ENCODE data around the gene ST3GAL2.
A peak's percentile ranks its signal among the peaks of the same experiment; 100 is the strongest.

Gene ST3GAL2

DNA sequence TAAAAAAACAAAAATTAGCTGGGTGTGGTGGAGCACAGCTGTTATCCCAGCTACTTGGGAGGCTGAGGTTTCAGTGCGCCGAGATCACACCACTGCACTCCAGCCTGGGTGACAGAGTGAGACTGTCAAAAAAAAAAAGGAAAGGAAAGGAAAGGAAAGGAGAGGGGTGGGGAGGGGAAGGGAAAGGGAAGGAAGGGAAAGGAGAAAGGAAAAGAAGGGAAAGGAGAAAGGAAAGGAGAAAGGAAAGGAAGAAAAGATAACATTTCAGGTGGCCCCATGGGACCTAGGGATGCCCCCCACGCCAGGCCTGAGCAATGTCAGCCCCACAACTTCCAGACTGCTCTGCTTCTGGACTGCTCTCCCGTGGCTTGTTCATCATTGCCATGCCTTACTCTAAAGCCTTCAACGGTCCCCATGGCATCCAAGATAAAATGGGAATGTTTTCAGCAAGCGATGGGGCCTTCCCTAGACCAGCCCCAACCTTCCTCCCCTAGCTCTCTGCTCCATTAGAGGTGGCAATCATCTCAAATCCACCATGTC is 55.4 kb downstream of the ST3GAL2 start:
- Histone ChIP-seq H2AFZ (ENCODE audit: low read depth, low read length, severe bottlenecking) (no peak overlapping the region), H3K4me3 (ENCODE audit: insufficient read depth, low read length, poor library complexity, severe bottlenecking) (no peak overlapping the region), H3K9ac (ENCODE audit: low read length) (no peak overlapping the region), H3F3A (ENCODE audit: insufficient read depth) (peaks cover 24% of the 10 kb centered on the region), H3K9me2 (replicated peaks; ENCODE audit: insufficient read depth, low read length) (no peaks in the 10 kb centered on the region), H4K20me1 (ENCODE audit: low read depth, low read length) (no peaks in the 10 kb centered on the region), H3K27me3 (ENCODE audit: low read length) (no peaks in the 10 kb centered on the region), H3K79me2 (ENCODE audit: insufficient read depth, low read length) (peaks cover 24% of the 10 kb centered on the region), H3K9me3 (ENCODE audit: insufficient read depth, low read length) (no peaks in the 10 kb centered on the region), H3K27ac (ENCODE audit: low read depth, low read length) (no peak overlapping the region), H3K4me2 (ENCODE audit: low read depth, low read length, poor library complexity, severe bottlenecking) (no peak overlapping the region), H3K36me3 (ENCODE audit: low read length) (no peaks in the 10 kb centered on the region)
- TF ChIP-seq EZH2phosphoT487 (conservative IDR thresholded peaks at IDR 0.05; ENCODE audit: low read length) (no peak), CTCF (IDR thresholded peaks at IDR 0.05; ENCODE audit: insufficient read depth, low read length, poor library complexity, severe bottlenecking) (no peak)

DNA sequence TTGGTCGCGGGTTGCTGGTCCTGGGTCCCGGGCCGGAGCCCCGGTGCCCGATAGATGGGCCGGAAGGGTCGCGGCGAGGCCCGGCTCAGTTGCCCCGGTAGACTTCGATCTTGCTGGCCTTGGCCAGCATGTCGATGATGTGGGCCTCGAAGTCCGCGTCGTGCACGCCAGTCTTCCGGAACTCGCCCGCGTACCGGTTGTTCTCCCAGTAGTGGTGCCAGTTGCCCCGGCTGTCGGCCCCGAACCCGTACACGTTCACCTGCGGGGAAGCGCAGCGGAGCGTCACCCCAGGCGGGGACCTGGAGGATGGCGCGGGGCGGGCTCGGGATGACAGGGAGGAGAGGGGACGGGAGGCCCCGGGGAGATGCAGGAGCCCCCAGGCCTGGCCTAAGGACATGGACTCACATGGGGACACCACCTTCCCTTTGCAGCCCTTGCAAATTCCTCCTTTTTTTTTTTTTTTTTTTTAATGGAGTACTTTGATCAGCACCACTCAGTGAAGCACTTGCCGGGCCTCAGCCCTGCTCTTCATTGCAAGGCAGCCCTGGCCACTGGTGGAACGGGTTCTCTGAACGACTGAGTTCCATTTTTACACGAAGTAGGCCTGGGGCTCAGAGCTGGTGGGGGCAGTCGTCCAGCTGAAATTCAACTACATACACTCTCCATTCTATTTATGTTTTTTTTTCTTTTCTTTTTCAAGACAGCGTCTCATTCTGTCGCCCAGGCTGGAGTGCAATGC is 57.1 kb downstream of the ST3GAL2 start:
- Histone ChIP-seq H2AFZ (ENCODE audit: low read depth, low read length, severe bottlenecking) (peak overlapping the region; percentile 72), H4K20me1 (ENCODE audit: low read depth, low read length) (no peaks in the 10 kb centered on the region), H3K9me2 (replicated peaks; ENCODE audit: insufficient read depth, low read length) (no peaks in the 10 kb centered on the region), H3K79me2 (ENCODE audit: insufficient read depth, low read length) (peaks cover 24% of the 10 kb centered on the region), H3K9me3 (ENCODE audit: insufficient read depth, low read length) (no peaks in the 10 kb centered on the region), H3K9ac (ENCODE audit: low read length) (peak overlapping the region; percentile 86), H3K4me2 (ENCODE audit: low read depth, low read length, poor library complexity, severe bottlenecking) (peak overlapping the region; percentile 98), H3K27me3 (ENCODE audit: low read length) (no peaks in the 10 kb centered on the region), H3F3A (ENCODE audit: insufficient read depth) (peaks cover 27% of the 10 kb centered on the region), H3K27ac (ENCODE audit: low read depth, low read length) (peak overlapping the region; percentile 34), H3K36me3 (ENCODE audit: low read length) (no peaks in the 10 kb centered on the region; the same call in 1 of the 2 replicates), H3K4me3 (ENCODE audit: insufficient read depth, low read length, poor library complexity, severe bottlenecking) (peak overlapping the region; percentile 49)
- TF ChIP-seq EZH2phosphoT487 (conservative IDR thresholded peaks at IDR 0.05; ENCODE audit: low read length) (no peak), CTCF (IDR thresholded peaks at IDR 0.05; ENCODE audit: insufficient read depth, low read length, poor library complexity, severe bottlenecking) (no peak)

DNA sequence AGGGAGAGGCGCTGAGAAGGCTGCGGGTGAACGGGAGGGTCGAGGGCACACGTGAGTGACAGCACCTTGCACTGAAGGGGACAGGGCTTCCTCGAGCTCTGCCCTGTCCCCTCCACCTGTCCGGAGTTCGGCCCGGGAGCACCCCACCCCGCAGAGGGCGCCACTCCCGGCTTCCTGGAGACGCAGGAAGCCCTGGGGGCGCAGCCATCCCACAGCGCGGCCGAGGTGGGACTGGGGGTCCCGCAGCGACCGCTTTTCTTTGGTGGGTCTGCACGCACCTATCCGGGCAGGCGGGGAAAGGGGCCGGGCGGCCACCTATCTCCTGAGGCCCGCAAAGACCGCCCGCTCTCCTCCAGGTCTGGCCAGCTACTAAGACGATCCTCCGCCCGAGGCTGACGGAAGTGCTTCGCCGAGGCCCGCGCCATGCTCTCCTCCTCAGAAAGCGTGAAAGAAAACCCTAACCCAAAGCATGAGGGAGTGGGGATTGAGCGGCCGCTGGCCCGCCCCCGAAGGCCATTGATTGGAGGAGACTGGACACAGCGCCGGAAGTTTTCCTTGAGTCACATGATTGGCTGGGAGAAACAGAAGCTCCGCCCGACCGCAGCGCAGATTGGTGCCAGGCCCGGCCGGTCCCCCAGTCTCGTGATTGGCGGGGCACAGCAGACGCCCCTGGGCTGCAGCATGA is 57.8 kb downstream of the ST3GAL2 start:
- H2AFZ ChIP-seq (ENCODE audit: low read depth, low read length, severe bottlenecking), result peak overlapping the region; percentile 25

More for the DNA sequence above, 57.8 kb downstream of the ST3GAL2 start:
- Histone ChIP-seq H3K4me2 (ENCODE audit: low read depth, low read length, poor library complexity, severe bottlenecking) (peak overlapping the region; percentile 98), H3K9ac (ENCODE audit: low read length) (peak overlapping the region; percentile 86), H3F3A (ENCODE audit: insufficient read depth) (peaks cover 34% of the 10 kb centered on the region), H3K27me3 (ENCODE audit: low read length) (no peaks in the 10 kb centered on the region), H3K4me3 (ENCODE audit: insufficient read depth, low read length, poor library complexity, severe bottlenecking) (peak overlapping the region; percentile 70), H3K79me2 (ENCODE audit: insufficient read depth, low read length) (peaks cover 24% of the 10 kb centered on the region), H3K9me2 (replicated peaks; ENCODE audit: insufficient read depth, low read length) (no peaks in the 10 kb centered on the region), H3K27ac (ENCODE audit: low read depth, low read length) (peak overlapping the region; percentile 87), H4K20me1 (ENCODE audit: low read depth, low read length) (no peaks in the 10 kb centered on the region), H3K9me3 (ENCODE audit: insufficient read depth, low read length) (no peaks in the 10 kb centered on the region), H3K36me3 (ENCODE audit: low read length) (no peaks in the 10 kb centered on the region; the same call in 1 of the 2 replicates)
- TF ChIP-seq CTCF (IDR thresholded peaks at IDR 0.05; ENCODE audit: insufficient read depth, low read length, poor library complexity, severe bottlenecking) (no peak), EZH2phosphoT487 (conservative IDR thresholded peaks at IDR 0.05; ENCODE audit: low read length) (no peak)
